Adrenal gland (tissue), 12 donors: Measurements from ENCODE around the gene BABAM2. TPM values are rescaled to one million over a fixed set of nuclear protein-coding genes. Genes with fewer than 3 reads are reported as not detected.

Experiments used
- DNase-seq, 7 donors: peaks; one replicate each; pipeline ENCODE4 v3.0.0-alpha.2; 2019 to 2020
- H3K27ac ChIP-seq, 5 donors: fragments of 200-600 bp; sonication (generic) in 4 of 5; 1 replicate in 3 of 5; 2 replicates in 2 of 5; pipeline versions ENCODE4 v1.5.1 to v1.8.0; 2016 to 2020; ENCODE audit warnings: mild to moderate bottlenecking in 1 of 5
- H3K27me3 ChIP-seq: fragments of 200-600 bp; 2 replicates; pipeline ENCODE4 v1.8.0; 2021
- H3K36me3 ChIP-seq, 2 donors: fragments of 200-600 bp; replicated peaks in 1 of 2; 1 replicate in 1 of 2; 2 replicates in 1 of 2; pipeline versions ENCODE4 v1.5.1 to v1.8.0; 2018 to 2022
- H3K4me1 ChIP-seq, 2 donors: fragments of 200-600 bp; replicated peaks in 1 of 2; 1 replicate in 1 of 2; 2 replicates in 1 of 2; pipeline versions ENCODE4 v1.5.1 to v1.8.0; 2018 to 2021
- H3K4me3 ChIP-seq, 4 donors: fragments of 200-600 bp; sonication (generic) in 3 of 4; one replicate each; pipeline ENCODE4 v1.5.1; 2016 to 2018
- H3K9me3 ChIP-seq, 3 donors: fragments of 200-600 bp; sonication (generic) in 1 of 3; replicated peaks in 1 of 3; 1 replicate in 2 of 3; 2 replicates in 1 of 3; pipeline versions ENCODE4 v1.5.1 to v1.8.0; 2016 to 2021
- POLR2A ChIP-seq, 2 donors: fragments of 450-650 bp; IDR thresholded peaks; one replicate each; pipeline ENCODE4 v1.6.1; 2017; ENCODE audit warnings: antibody characterized with exemption in 2 of 2, mild to moderate bottlenecking in 2 of 2, moderate library complexity in 1 of 2
- WGBS, 4 donors: extraction: QIAGEN DNeasy Blood & Tissue Kit in 2 of 4; methylation state at CpG; one replicate each; pipeline versions ENCODE4 v1.1.5 to v1.1.7; 2013 to 2017; 5-methylcytosine and 5-hydroxymethylcytosine counted together
- intact Hi-C, 2 donors: fragments of 100-400 bp; cut with DNase I; formaldehyde crosslinking; loops; one replicate each; pipeline versions ENCODE4 v1.14.1 to v1.15.0; 2022 to 2023
- polyA plus RNA-seq, 3 donors: library from polyadenylated mRNA; stranded (reverse); fragments of 200-250 nt in 2 of 3; fragments of 350-450 nt in 1 of 3; fragmentation: Illumina TruSeq in 1 of 3; extraction: RNeasy Lipid Tissue Mini Kit (QIAGEN cat#74804) in 1 of 3; gene quantifications; one replicate each; pipeline ENCODE4 v1.2.3, GENCODE V29; 2013 to 2014
- total RNA-seq, 9 donors: library from RNA; depleted of rRNA in 4 of 9; stranded (reverse); fragments of >200 nt in 4 of 9; fragments of 120-200 nt in 1 of 9; fragmentation: NEBNext Ultra II Directional in 1 of 9; extraction: Animal tissue kit (Norgen Biotek cat#: 25700) in 1 of 9; gene quantifications; one replicate each; pipeline versions ENCODE4 v1.1.0 to v1.2.4, GENCODE V29; 2013 to 2023
- TF ChIP-seq, protein P1 (sequence below), 6 experiments: fragments of 450-650 bp in 4 of 6; fragments of 200-600 bp in 2 of 6; sonication (generic) in 1 of 6; IDR thresholded peaks; 1 replicate in 5 of 6; 2 replicates in 1 of 6; pipeline versions ENCODE4 v1.5.1 to v1.8.0; 2016 to 2021; ENCODE audit warnings: antibody characterized with exemption in 6 of 6, mild to moderate bottlenecking in 2 of 6, moderate library complexity in 1 of 6
- donor health status: healthy with polysubstance abuse.
- donor health status: Bipolar disorder and iron deficiency.
- donor health status: DM: yes; HTN: yes; CAD: no.
- donor health status: DM: no; HTN: no; CAD: no.
- donor health status: DM: no; HTN: no; CAD: no.
- donor health status: DM: yes; HTN: yes; CAD: no.

Gene BABAM2
- total and polyA plus RNA-seq, 12 donors, result 88.2 to 925 (median 357) TPM

DNA sequence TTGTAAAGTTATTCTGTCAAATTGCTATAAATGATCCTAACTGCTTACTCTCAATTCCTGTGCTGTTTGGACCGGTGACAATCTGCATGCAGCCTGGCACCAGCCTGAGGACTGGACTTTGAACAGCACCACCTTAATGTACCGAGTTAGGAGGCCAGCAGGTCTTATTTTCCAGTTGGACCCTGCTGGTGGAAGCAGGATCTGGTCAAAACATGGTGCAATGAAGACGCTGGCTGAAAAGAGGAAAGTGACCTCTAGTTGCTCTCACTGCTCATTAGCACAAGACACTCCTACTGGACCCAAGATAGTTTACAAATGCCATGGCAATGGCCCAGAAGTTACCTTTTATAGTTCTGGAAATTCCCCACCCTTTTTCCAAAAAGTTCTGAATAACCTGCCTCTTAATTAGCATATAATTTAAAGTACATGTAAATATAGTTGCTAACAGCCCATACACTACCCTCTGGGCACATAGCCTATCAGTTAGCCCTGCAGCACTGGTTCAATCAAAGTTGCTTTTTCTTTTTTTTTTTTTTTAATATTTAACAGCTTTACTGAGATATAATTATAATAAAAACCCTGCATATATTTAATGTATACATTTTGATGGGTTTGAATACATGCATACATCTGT is 36.2 kb upstream of the BABAM2 start:
- intact Hi-C loops, result no loop called here
- WGBS, 4 donors, result 77 to 88% (median 82%) methylated on average over 3 of the region's 3 CpGs
- Histone ChIP-seq H3K27me3 (no peaks in the 10 kb centered on the region), H3K4me1 (peaks cover 4 to 15% of the 10 kb centered on the region in 2 donors), H3K4me3 (no peak overlapping the region), H3K36me3 (no peaks in the 10 kb centered on the region), H3K27ac (no peak overlapping the region), H3K9me3 (peaks cover 0 to 4% (median 0%) of the 10 kb centered on the region in 3 donors)
- peak in 1 of 7 donors; percentile 18 for DNase-seq
- TF ChIP-seq, protein P1, sequence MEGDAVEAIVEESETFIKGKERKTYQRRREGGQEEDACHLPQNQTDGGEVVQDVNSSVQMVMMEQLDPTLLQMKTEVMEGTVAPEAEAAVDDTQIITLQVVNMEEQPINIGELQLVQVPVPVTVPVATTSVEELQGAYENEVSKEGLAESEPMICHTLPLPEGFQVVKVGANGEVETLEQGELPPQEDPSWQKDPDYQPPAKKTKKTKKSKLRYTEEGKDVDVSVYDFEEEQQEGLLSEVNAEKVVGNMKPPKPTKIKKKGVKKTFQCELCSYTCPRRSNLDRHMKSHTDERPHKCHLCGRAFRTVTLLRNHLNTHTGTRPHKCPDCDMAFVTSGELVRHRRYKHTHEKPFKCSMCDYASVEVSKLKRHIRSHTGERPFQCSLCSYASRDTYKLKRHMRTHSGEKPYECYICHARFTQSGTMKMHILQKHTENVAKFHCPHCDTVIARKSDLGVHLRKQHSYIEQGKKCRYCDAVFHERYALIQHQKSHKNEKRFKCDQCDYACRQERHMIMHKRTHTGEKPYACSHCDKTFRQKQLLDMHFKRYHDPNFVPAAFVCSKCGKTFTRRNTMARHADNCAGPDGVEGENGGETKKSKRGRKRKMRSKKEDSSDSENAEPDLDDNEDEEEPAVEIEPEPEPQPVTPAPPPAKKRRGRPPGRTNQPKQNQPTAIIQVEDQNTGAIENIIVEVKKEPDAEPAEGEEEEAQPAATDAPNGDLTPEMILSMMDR (IDR thresholded peaks at IDR 0.05), result no peak
- TF ChIP-seq POLR2A (IDR thresholded peaks at IDR 0.05), result no peak

DNA sequence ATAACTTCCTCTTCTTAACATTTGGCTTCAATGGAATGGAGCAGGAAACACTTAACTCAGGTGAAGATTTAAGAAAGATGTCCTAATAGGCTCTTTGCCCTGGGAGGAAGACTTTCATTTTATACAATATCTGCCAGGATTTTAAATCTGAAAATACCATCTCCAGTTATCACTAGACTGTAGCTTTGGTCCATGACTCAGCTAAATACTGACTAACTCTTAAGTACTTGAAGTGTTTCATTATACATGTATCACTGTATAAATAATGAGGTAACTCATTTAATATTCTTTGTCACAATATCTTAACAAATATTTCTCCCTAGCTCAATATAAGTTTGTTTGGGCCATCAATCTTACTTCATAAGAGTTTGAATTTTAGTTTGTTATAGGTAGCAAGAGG is 35.1 kb upstream of the BABAM2 start:
- DNase-seq, result no peak
- intact Hi-C loops, result no loop called here
- TF ChIP-seq, protein P1 (IDR thresholded peaks at IDR 0.05), result no peak
- no peak for TF ChIP-seq POLR2A (IDR thresholded peaks at IDR 0.05)
- Histone ChIP-seq H3K36me3 (no peaks in the 10 kb centered on the region), H3K9me3 (peaks cover 0 to 4% (median 0%) of the 10 kb centered on the region in 3 donors), H3K4me3 (no peak overlapping the region), H3K27me3 (no peaks in the 10 kb centered on the region), H3K4me1 (peaks cover 4 to 15% of the 10 kb centered on the region in 2 donors), H3K27ac (no peak overlapping the region)

DNA sequence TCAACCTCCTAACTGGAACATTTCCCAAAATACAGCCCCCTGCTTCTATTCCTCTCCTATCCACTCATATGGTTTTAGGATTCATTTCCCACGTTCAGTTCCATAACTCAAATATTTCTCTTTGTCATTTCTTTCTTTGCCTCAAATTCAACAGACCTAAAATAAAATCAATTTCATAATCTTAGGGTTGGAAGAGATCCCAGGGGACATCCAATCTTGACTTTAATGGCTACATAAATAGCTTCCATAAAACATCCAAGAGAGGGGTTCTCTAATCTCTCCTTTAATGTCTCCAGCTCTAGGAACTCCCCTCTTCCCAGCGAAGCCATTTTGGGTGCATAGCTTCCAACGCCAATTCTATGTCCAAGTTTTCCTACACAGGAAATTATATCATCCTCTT is 34.1 kb upstream of the BABAM2 start:
- Histone ChIP-seq H3K27ac (no peak overlapping the region), H3K36me3 (no peaks in the 10 kb centered on the region), H3K4me1 (peaks cover 4 to 15% of the 10 kb centered on the region in 2 donors), H3K27me3 (no peaks in the 10 kb centered on the region), H3K9me3 (peaks cover 0 to 4% (median 0%) of the 10 kb centered on the region in 3 donors), H3K4me3 (no peak overlapping the region)
- 61 to 77% (median 73%) methylated on average over 3 of the region's 3 CpGs for WGBS, 4 donors
- DNase-seq, result no peak
- TF ChIP-seq, protein P1 (IDR thresholded peaks at IDR 0.05), result no peak
- TF ChIP-seq POLR2A (IDR thresholded peaks at IDR 0.05), result no peak
- intact Hi-C loops, result no loop called here

DNA sequence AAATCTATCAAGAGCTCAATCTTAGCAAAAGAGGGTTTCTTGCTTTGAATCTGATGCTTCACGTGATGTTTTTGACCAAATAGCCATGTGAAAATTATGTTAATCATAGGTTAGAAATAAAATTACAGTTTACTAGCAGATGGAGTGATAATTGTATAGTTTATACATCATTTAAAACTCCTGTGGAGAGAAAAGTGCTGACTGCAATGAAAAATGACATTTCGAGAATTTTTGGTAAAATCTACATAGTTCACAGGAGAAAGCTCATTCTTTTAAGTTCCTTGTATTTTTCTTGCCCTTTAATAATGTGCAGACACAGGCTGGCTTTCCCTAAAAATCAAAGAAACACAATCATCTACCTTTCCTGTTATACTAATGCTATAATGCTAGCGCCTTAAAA is 33.6 kb upstream of the BABAM2 start:
- intact Hi-C loops, result no loop called here
- peaks cover 4 to 15% of the 10 kb centered on the region in 2 donors for H3K4me1 ChIP-seq
- peak overlapping the region in 1 of 5 donors; percentile 19 for H3K27ac ChIP-seq
- H3K9me3 ChIP-seq, result peaks cover 0 to 4% (median 0%) of the 10 kb centered on the region in 3 donors
- H3K36me3 ChIP-seq, result no peaks in the 10 kb centered on the region
- no peak for DNase-seq
- H3K27me3 ChIP-seq, result no peaks in the 10 kb centered on the region
- no peak overlapping the region for H3K4me3 ChIP-seq
- 83 to 97% (median 95%) methylated on average over 3 of the region's 3 CpGs for WGBS, 4 donors
- TF ChIP-seq, protein P1 (IDR thresholded peaks at IDR 0.05), result no peak
- TF ChIP-seq POLR2A (IDR thresholded peaks at IDR 0.05), result no peak
